ENCODE measurements around the gene KIF4B.
"Not testable (repeated sequence)": the region's sequence is repeated elsewhere in the genome, so short reads cannot be mapped to it uniquely, and the experiment has no call there.

The KIF4B gene

GRCh38 chr5:155004138-155004744 is 9.3 kb upstream of the KIF4B start:
- Histone ChIP-seq H3K9me3 (ENCODE audit: control insufficient read depth, low read length) (no peaks in the 10 kb centered on the region), H3K4me3 (ENCODE audit: extremely low read depth, insufficient read depth, low read length, poor library complexity, severe bottlenecking) (no peak overlapping the region), H3K4me1 (ENCODE audit: control insufficient read depth, insufficient read depth, low read length, poor library complexity, severe bottlenecking) (peaks cover 6% of the 10 kb centered on the region), H3K36me3 (ENCODE audit: control insufficient read depth, insufficient read depth, low read length) (no peaks in the 10 kb centered on the region), H3K27ac (ENCODE audit: low read depth, low read length, severe bottlenecking) (no peak overlapping the region)
- WGBS, 2 experiments (ENCODE audit: insufficient coverage in 2 of 2), result 87% methylated on average over 10 to 11 of the region's 11 CpGs

GRCh38 chr5:155006265-155006664 is 7.3 kb upstream of the KIF4B start:
- not testable (repeated sequence) for H3K4me3 ChIP-seq (ENCODE audit: extremely low read depth, insufficient read depth, low read length, poor library complexity, severe bottlenecking); H3K4me1 ChIP-seq (ENCODE audit: control insufficient read depth, insufficient read depth, low read length, poor library complexity, severe bottlenecking); H3K27ac ChIP-seq (ENCODE audit: low read depth, low read length, severe bottlenecking); H3K9me3 ChIP-seq (ENCODE audit: control insufficient read depth, low read length); H3K36me3 ChIP-seq (ENCODE audit: control insufficient read depth, insufficient read depth, low read length)
- WGBS, 2 experiments (ENCODE audit: insufficient coverage in 2 of 2), result no CpG with 5 or more reads among the region's 1 CpG

- 89 to 100% methylated on average over 1 of the region's 3 CpGs for WGBS, 2 experiments (ENCODE audit: insufficient coverage in 2 of 2)
- Histone ChIP-seq H3K27ac (ENCODE audit: low read depth, low read length, severe bottlenecking) (no peak overlapping the region), H3K9me3 (ENCODE audit: control insufficient read depth, low read length) (no peaks in the 10 kb centered on the region)
Observed at GRCh38 chr5:155008669-155009068, 4.9 kb upstream of the KIF4B start.

GRCh38 chr5:155010881-155011280 is 2.7 kb upstream of the KIF4B start:
- no peaks in the 10 kb centered on the region for H3K36me3 ChIP-seq (ENCODE audit: control insufficient read depth, insufficient read depth, low read length)
- no peak overlapping the region for H3K27ac ChIP-seq (ENCODE audit: low read depth, low read length, severe bottlenecking)
- no peak overlapping the region for H3K4me3 ChIP-seq (ENCODE audit: extremely low read depth, insufficient read depth, low read length, poor library complexity, severe bottlenecking)
- WGBS, 2 experiments (ENCODE audit: insufficient coverage in 2 of 2), result 81 to 90% methylated on average over 2 to 3 of the region's 3 CpGs
- peaks cover 7% of the 10 kb centered on the region for H3K4me1 ChIP-seq (ENCODE audit: control insufficient read depth, insufficient read depth, low read length, poor library complexity, severe bottlenecking)
- H3K9me3 ChIP-seq (ENCODE audit: control insufficient read depth, low read length), result no peaks in the 10 kb centered on the region

More at GRCh38 chr5:155008669-155009068, 4.9 kb upstream of the KIF4B start:
- Histone ChIP-seq H3K4me1 (ENCODE audit: control insufficient read depth, insufficient read depth, low read length, poor library complexity, severe bottlenecking) (peaks cover 7% of the 10 kb centered on the region), H3K4me3 (ENCODE audit: extremely low read depth, insufficient read depth, low read length, poor library complexity, severe bottlenecking) (no peak overlapping the region), H3K36me3 (ENCODE audit: control insufficient read depth, insufficient read depth, low read length) (no peaks in the 10 kb centered on the region)

GRCh38 chr5:155015239-155015638 is 1.7 kb downstream of the KIF4B start:
- H3K4me3 ChIP-seq (ENCODE audit: extremely low read depth, insufficient read depth, low read length, poor library complexity, severe bottlenecking), result no peak overlapping the region
- 69 to 92% methylated on average over 2 to 3 of the region's 6 CpGs for WGBS, 2 experiments (ENCODE audit: insufficient coverage in 2 of 2)
- H3K36me3 ChIP-seq (ENCODE audit: control insufficient read depth, insufficient read depth, low read length), result no peaks in the 10 kb centered on the region
- no peaks in the 10 kb centered on the region for H3K4me1 ChIP-seq (ENCODE audit: control insufficient read depth, insufficient read depth, low read length, poor library complexity, severe bottlenecking)
- H3K9me3 ChIP-seq (ENCODE audit: control insufficient read depth, low read length), result no peaks in the 10 kb centered on the region
- H3K27ac ChIP-seq (ENCODE audit: low read depth, low read length, severe bottlenecking), result no peak overlapping the region

GRCh38 chr5:155017610-155018009 is 4.1 kb downstream of the KIF4B start:
- Histone ChIP-seq H3K36me3 (ENCODE audit: control insufficient read depth, insufficient read depth, low read length) (no peaks in the 10 kb centered on the region), H3K4me1 (ENCODE audit: control insufficient read depth, insufficient read depth, low read length, poor library complexity, severe bottlenecking) (no peaks in the 10 kb centered on the region), H3K9me3 (ENCODE audit: control insufficient read depth, low read length) (no peaks in the 10 kb centered on the region), H3K4me3 (ENCODE audit: extremely low read depth, insufficient read depth, low read length, poor library complexity, severe bottlenecking) (no peak overlapping the region), H3K27ac (ENCODE audit: low read depth, low read length, severe bottlenecking) (no peak overlapping the region)
- WGBS, 2 experiments (ENCODE audit: insufficient coverage in 2 of 2), result 100% methylated on average over 1 to 2 of the region's 2 CpGs

- Histone ChIP-seq H3K4me1 (ENCODE audit: control insufficient read depth, insufficient read depth, low read length, poor library complexity, severe bottlenecking) (no peaks in the 10 kb centered on the region), H3K9me3 (ENCODE audit: control insufficient read depth, low read length) (no peaks in the 10 kb centered on the region), H3K36me3 (ENCODE audit: control insufficient read depth, insufficient read depth, low read length) (no peaks in the 10 kb centered on the region), H3K4me3 (ENCODE audit: extremely low read depth, insufficient read depth, low read length, poor library complexity, severe bottlenecking) (no peak overlapping the region), H3K27ac (ENCODE audit: low read depth, low read length, severe bottlenecking) (no peak overlapping the region)
- 81 to 95% methylated on average over 11 to 13 of the region's 17 CpGs for WGBS, 2 experiments (ENCODE audit: insufficient coverage in 2 of 2)
Observed at GRCh38 chr5:155019601-155020226, 6.2 kb downstream of the KIF4B start.

- Histone ChIP-seq H3K4me1 (ENCODE audit: control insufficient read depth, insufficient read depth, low read length, poor library complexity, severe bottlenecking) (no peaks in the 10 kb centered on the region), H3K9me3 (ENCODE audit: control insufficient read depth, low read length) (no peaks in the 10 kb centered on the region)
- WGBS, 2 experiments (ENCODE audit: insufficient coverage in 2 of 2), result 100% methylated on average over 1 of the region's 5 CpGs; no CpG with 5 or more reads in 1 of the 2 experiments
Observed at GRCh38 chr5:155021842-155022241, 8.3 kb downstream of the KIF4B start.

GRCh38 chr5:155023320-155023719 is 9.8 kb downstream of the KIF4B start:
- Histone ChIP-seq H3K4me3 (ENCODE audit: extremely low read depth, insufficient read depth, low read length, poor library complexity, severe bottlenecking) (no peak overlapping the region), H3K4me1 (ENCODE audit: control insufficient read depth, insufficient read depth, low read length, poor library complexity, severe bottlenecking) (no peaks in the 10 kb centered on the region), H3K36me3 (ENCODE audit: control insufficient read depth, insufficient read depth, low read length) (no peaks in the 10 kb centered on the region), H3K27ac (ENCODE audit: low read depth, low read length, severe bottlenecking) (no peak overlapping the region), H3K9me3 (ENCODE audit: control insufficient read depth, low read length) (no peaks in the 10 kb centered on the region)
- 85 to 88% methylated on average over 2 to 3 of the region's 3 CpGs for WGBS, 2 experiments (ENCODE audit: insufficient coverage in 2 of 2)

More at GRCh38 chr5:155021842-155022241, 8.3 kb downstream of the KIF4B start:
- no peak overlapping the region for H3K4me3 ChIP-seq (ENCODE audit: extremely low read depth, insufficient read depth, low read length, poor library complexity, severe bottlenecking)
- H3K27ac ChIP-seq (ENCODE audit: low read depth, low read length, severe bottlenecking), result no peak overlapping the region
- H3K36me3 ChIP-seq (ENCODE audit: control insufficient read depth, insufficient read depth, low read length), result no peaks in the 10 kb centered on the region

GRCh38 chr5:155024015-155024414 is 10.5 kb downstream of the KIF4B start:
- 93 to 97% methylated on average over 5 of the region's 5 CpGs for WGBS, 2 experiments (ENCODE audit: insufficient coverage in 2 of 2)
- H3K9me3 ChIP-seq (ENCODE audit: control insufficient read depth, low read length), result no peaks in the 10 kb centered on the region
- H3K4me3 ChIP-seq (ENCODE audit: extremely low read depth, insufficient read depth, low read length, poor library complexity, severe bottlenecking), result no peak overlapping the region
- no peak overlapping the region for H3K27ac ChIP-seq (ENCODE audit: low read depth, low read length, severe bottlenecking)
- no peaks in the 10 kb centered on the region for H3K4me1 ChIP-seq (ENCODE audit: control insufficient read depth, insufficient read depth, low read length, poor library complexity, severe bottlenecking)
- no peaks in the 10 kb centered on the region for H3K36me3 ChIP-seq (ENCODE audit: control insufficient read depth, insufficient read depth, low read length)

GRCh38 chr5:155025895-155026294 is 12.3 kb downstream of the KIF4B start:
- no peak overlapping the region for H3K27ac ChIP-seq (ENCODE audit: low read depth, low read length, severe bottlenecking)
- no peak overlapping the region for H3K4me3 ChIP-seq (ENCODE audit: extremely low read depth, insufficient read depth, low read length, poor library complexity, severe bottlenecking)
- WGBS, 2 experiments (ENCODE audit: insufficient coverage in 2 of 2), result 50% methylated on average over 1 of the region's 2 CpGs; no CpG with 5 or more reads in 1 of the 2 experiments
- no peaks in the 10 kb centered on the region for H3K36me3 ChIP-seq (ENCODE audit: control insufficient read depth, insufficient read depth, low read length)
- H3K9me3 ChIP-seq (ENCODE audit: control insufficient read depth, low read length), result no peaks in the 10 kb centered on the region
- no peaks in the 10 kb centered on the region for H3K4me1 ChIP-seq (ENCODE audit: control insufficient read depth, insufficient read depth, low read length, poor library complexity, severe bottlenecking)

Measured in mesodermal cell (in vitro differentiated cells).